Activated naive CD8-positive, alpha-beta T cell treated with anti-CD3 and anti-CD28 coated beads, Interleukin-2, amount 50 U/mL, for 16 hours (primary cell): ENCODE results near the gene GPNMB.

Source experiments
- DNase-seq: peaks from one replicate; pipeline ENCODE4 v3.0.0-alpha.2; 2020; ENCODE audit warnings: low read depth, low spot score

GPNMB gene

DNA sequence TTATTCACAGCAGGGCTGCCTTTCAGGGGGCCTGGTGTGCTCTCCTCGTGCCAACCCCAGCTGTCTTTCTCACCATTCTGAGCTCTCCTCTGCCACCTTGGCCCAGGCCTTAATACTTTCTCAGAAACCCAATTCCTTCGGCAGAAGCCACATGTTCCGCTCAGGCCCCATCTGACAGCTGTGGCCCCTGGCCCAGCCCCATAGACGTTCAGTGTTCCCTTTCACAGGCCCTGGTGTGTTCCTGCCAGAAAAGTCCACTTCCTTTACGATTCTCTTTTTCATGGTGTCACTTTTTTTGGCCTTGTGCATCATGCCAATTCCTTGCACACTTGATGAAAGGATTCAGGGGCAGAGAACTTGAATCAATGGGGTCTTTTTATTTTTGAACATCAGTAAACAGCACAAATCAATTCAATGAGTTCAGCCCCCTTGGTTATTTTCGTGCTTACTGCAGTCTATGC is 15.9 kb upstream of the GPNMB start:
- DNase-seq = no peak

DNA sequence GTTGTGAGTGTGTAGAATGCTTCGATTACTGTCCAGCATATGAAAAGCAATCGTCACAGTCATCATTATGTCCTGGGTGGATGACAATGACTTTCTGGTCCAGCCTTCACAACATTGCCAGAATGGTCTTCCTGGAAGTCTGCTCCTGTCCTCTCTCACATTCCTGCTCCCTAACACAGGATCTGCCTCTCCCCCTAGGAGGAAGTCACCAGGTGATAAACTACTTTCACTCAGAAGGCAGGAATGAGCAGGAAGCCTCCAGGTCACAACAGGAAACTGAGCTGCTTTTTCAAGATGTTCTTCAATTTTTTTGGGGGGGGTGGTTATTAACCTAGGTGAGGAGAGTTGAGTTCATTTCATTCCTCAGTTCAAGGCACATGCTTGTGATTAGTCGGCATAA is 13.6 kb upstream of the GPNMB start:
- DNase-seq = no peak

DNA sequence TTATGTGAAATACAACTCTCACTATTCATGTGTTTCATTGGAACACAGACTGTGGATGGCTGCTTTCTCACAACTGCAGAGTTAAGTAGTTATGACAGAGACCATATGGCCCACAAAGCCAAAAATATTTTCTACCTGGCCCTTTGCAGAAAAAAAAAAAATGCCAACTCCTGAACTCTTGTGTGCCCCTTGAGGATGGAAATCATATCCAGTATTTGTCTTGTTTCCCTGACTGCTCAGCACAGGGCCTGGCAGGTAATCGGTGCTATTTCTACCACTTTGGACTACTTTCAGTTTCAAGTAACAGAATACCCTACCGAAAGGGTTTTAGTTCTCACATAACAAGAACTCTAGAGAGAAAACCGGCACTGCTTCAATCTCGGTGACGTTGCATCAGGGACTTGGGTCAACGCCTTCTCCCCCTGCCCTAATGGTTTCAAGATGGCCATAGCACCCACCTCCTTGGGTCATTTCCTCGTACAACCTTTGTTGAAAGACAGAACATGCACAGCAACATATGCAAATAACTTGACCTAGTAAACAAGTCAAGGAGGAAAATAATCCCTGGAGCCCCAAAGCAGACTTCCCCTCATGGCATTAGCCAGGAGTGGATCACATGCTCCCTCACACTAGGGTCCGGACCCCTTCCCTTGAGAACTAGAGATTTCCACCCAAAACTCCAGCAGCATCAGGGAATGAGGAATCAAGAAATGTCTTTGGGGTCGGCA is 11.8 kb upstream of the GPNMB start:
- DNase-seq = no peak

DNA sequence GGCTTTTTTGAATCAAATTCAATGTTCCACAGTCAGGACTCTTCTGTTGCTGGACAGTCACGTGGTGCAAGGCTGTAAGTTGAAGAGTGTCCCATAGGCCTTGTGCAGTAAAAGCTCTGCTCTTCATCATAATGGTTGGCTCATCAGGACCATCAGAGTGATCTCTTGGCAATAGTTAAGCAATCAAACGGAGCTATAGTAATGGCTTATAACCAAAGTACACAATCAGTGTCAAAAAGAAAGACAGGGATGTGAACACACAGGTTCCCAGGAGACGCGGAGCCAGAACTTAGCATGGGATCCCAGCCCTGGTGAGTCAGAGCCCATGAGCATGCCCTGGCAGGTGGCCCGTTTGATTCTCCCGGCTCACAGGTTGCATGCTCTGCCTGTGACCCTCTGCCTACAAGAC is 10.8 kb upstream of the GPNMB start:
- DNase-seq = no peak

DNA sequence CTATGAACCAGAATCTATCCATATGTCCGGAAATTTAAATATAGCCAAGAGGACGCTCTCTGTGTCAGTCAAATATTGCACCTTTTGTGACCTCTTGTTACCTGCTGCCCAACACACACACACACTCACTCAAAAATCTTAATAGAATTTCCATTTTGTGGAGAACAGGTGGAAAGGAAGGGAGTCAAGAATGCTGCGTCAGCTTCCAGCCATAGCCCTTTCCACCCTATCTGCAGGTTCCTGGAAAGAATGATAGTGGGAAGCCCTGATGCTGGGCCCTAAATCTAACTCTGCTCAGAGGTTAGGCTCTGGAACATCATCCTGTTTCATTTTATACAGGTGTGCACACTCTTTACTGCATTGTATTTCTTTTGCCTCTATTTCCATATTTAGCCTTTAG is 9.6 kb upstream of the GPNMB start:
- no peak for DNase-seq

DNA sequence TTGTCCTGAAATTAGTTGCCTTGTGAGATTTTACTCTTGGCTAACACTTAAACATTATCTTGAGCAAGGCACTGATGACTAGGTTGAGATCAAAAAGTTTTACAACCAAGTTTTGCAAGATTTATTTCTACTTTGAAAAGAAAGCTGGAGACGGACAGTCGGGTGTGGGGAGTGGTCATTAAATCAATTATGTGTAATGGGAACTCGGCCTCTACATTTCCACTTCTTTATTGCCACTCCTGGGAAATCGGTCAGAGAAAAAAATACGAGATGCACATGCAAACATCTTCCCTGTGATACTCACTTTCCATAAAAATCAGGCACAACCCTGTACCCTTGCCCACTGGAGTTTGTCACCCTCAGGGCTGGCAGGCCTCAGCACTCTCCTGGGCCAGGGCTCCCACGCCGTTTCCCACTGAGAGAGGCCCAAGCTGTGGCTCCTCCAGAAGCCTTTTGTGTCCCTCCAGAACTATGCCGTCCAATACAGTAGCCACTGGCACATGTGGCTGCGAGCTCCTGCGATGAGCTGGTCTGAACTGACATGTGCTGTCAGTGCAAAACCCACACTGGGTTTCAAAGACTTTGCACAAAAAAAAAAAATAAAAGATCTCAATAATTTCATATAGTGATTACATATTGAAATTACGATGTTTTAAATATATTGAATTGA is 7.5 kb upstream of the GPNMB start:
- no peak for DNase-seq

DNA sequence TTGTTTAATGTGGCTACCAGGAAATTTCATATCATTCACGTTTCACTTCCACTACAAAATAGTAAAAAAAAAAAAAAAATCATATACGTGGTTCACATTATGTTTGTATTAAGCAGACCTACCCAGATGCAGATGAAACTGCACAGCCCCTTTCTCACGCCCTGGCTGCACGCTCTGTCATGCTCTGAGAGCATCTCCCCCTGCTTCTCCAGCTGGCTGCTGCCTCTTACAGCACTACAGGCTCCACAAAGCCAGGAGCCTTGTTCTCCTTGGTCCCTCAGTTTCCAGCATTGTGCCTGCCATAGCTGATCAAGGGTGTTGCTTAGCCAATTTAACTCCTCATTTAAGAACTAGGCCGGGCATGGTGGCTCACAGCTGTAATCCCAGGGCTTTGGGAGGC is 6.9 kb upstream of the GPNMB start:
- DNase-seq = no peak

DNA sequence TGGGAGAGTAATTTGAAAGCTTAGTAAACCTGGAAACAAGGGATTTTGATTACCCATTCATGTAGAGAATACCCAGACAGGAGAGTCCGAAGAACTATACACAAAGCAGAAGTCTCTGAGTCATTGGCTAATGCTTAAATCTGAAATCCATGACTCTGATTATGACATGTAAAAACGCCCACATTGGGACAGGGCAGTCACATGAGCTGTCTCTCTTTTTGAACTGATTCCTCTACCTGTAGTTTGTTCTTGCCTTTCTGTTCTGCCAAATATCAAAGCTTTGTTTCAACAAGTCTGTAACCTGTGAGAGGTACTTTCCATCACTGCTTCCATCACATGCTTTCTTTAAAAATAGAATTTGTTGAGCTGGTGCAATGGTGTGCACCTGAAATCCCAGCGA is 4.3 kb upstream of the GPNMB start:
- no peak for DNase-seq

DNA sequence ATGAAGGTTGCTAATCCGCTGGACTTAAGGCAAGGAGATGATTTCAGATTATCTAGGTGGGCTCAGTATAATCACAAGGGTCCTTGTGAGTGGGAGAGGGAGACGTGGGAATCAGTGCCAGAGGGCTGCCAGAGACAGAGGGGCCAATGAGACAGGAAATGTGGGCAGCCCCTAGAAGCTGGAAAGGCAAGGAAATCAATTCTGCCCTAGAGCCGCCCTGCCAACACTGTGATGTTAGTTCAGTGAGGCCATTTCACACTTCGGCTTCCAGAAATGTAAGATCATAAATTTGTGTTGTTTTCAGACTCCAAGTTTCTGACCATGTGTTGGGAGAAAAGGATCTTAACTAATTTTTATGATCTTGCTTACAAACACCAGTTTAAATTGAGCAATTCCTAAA is 3.6 kb upstream of the GPNMB start:
- no peak for DNase-seq

DNA sequence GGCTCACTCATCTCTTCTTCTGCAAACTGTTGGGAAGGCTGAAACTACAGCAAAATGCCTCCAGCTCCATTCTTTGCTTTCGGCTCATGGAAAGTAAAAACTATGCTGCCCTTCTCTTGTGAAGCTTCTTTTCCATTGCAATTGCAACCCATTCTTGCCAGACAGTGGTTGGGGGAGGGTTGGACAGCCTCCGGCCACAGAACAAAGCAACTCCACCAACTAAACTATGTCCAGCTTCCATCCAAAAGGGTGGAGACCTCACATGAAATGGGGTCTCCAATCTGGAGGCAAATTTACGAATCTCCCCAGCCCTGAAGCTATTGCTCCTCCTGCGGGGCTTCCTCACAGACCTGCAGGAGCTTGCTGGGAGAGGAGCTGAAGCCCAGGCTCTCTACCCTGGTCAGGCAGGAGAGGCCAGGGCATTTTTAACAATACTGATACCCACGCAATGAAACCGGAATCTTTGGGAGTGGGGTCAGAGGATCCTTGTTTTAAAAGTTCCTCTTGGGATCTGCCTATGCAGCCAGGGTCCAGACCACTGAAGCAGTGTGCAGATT is 549 bp downstream of the GPNMB start:
- no peak for DNase-seq

DNA sequence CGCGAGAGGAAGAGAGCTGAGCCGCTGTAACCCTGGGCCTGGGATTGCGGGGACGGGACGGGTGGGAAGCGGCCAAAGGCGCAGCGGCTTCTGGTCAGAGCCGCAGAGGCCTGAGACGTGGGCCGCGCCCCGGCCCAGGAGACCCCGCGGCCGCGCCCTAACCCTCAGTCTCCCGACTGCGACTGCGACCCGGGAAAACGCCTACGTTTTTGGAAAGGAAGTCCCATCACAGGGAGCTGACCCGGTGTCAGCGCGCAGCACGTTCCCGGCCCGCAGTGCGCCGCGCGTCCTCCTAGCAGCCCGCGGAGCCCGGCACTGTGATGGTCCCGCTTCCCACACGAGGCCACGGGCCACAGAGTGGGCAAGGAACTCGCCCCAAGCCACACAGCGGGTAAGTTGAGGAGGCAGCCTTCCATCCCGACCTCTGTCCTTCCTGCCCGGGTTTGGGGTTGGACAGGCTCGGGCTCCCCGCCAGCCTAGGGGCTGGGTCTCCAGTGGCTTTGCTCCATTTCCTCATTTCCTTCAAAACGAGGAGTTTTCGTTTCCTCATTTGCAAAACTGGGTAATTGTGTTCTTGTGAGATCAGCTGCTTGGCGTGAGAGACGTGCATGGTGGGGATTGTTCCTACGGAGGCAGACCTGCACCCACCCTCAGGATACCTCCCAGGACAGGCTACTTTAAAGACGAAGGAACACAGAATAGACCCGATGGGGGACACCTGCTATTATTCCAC is 1.2 kb downstream of the GPNMB start:
- DNase-seq = no peak

DNA sequence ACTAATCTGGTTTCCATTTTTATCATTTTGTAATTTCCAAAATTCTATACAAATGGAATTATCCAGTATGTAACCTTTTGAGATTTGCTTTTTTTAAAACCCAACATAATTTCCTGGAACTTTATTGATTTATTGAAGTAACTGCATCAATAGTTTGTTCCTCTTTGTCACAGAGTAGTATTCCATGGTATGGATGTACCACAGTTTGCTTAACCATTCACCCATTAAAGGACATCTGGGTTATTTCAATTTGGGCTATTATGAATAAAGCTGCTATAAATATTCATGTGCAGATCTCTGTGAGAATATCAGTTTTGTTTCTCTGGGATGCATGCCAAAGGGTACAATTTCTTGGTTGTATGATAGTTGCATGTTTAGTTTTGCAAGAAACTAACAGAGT is 2.9 kb downstream of the GPNMB start:
- no peak for DNase-seq

DNA sequence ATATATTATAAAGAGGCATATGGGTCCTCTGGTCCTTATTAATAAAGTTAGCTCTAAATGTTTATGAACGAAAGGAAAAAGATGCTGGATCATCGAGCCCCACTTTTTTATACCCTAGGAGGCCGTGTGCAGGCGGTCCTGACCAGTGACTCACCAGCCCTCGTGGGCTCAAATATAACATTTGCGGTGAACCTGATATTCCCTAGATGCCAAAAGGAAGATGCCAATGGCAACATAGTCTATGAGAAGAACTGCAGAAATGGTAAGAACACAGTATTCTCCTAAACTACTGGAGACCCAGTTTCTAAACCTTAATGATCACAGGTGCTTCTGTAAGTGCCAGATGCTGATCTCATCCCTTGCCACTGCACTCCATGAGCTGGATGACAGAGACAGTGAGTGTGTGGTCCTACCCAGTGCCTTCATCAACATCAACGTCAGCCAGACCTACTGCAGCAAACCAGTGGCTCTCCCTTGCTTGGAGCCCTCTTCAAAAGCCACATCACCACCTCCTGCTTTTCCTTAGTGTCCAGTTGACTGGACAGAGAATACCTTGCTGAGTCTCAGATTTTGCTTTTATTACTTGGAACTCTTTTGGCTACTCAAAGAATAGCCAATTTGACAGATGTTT is 7.6 kb downstream of the GPNMB start:
- no peak for DNase-seq

DNA sequence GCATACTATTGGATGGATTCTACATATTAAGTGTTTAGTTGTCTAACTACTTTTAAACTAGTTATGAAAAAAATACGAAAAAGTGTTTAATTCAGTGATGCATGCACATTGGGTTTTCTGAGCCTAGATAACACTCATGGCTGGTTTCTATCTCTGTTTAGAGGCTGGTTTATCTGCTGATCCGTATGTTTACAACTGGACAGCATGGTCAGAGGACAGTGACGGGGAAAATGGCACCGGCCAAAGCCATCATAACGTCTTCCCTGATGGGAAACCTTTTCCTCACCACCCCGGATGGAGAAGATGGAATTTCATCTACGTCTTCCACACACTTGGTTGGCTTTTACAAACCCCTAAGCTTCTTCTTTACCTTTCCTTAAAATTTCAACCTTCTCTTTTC is 10.2 kb downstream of the GPNMB start:
- DNase-seq = no peak

DNA sequence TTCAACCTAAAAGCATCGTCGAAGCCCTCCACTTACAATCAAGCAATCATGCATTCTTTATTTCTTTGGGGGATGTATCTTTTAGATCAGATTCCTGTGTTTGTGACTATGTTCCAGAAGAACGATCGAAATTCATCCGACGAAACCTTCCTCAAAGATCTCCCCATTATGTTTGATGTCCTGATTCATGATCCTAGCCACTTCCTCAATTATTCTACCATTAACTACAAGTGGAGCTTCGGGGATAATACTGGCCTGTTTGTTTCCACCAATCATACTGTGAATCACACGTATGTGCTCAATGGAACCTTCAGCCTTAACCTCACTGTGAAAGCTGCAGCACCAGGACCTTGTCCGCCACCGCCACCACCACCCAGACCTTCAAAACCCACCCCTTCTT is 13.8 kb downstream of the GPNMB start:
- no peak for DNase-seq

DNA sequence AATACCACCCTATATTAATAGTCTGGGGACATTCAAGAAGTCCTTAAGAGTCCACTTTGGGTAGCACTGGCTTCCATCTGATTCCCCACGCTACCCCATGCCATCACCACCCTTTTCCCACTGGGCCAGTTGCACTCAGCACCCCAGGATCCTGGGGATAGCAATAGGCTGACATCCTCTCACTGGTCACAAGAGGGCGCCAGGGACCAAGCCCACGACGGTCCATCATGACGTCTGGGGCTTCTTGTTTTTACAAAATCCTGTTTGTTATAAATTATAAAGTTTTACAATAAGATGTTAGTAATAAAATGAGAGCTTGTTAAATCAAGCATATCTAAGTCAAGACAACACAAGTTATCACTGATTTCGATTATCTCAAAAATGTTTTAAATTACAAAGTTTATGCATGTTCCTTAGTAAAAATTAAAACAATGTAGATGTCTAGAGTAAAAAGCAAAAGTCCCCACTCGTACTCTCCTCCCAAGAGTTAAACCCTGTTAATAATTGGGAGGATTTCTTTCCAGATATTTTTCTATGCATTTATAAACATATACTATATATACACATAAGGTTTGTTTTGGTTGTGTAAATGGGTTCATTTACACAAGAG is 15.4 kb downstream of the GPNMB start:
- DNase-seq = peak; percentile 17

DNA sequence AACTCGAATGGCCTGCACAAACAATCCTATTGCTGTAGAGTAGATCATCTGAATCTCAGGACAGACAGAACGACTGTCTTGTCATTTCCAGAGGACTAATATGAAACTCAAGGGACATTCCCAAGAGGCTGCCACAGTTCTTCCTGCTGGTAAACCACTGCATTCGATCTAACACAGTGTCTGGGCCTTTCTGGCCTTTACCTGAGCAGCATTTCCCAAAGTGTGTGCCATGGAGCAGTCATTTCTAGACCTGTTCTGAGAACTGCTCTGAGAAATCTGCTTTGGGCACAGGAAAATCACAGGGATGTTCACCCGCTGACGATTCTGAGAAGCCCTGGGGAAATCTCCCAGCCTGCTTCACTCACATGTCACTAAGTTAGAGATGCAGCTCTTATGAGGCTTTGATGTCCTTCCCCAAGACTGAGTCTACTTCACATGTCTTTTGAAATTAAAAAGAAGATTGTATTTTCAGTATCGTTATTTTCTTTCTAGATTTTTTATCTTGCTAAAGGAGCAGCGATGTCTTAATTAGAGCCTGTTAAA is 18.4 kb downstream of the GPNMB start:
- no peak for DNase-seq

DNA sequence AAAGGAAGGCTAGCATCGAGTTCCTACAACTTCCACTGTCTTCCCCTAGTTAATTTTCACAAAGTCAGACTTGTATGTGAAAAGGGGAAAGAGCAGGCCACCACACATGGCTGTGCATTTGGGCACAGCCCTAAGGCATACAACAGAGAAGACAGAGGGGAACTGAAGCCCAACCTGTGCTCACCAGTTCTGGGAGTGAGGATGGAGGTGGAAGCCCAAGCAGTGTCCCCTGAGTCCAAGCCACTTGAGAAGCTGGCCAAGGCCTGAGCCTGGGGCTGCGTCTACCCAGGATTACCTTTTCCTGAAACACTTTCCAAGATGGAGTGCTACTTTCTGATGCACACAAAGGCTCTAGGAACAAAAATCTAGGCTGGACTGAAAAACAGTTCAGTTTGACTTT is 20.3 kb downstream of the GPNMB start:
- no peak for DNase-seq

DNA sequence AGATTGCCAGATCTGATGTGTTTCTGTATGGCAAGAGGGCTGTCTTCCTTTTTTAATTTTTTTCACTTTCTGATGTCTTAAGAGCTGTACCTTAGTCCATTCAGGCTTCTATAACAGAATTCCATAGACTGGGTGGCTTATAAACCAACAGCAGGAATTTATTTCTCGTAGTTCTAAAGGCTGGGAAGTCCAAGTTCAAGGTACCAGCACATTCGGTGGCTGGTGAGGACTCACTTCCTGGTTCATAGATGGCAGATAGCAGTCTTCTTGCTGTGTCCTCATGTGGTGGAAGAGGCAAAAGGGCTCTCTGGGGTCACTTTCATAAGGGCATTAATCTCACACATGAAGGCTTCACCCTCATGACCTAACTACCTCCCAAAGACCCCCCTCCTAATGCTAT is 20.8 kb downstream of the GPNMB start:
- DNase-seq = no peak

DNA sequence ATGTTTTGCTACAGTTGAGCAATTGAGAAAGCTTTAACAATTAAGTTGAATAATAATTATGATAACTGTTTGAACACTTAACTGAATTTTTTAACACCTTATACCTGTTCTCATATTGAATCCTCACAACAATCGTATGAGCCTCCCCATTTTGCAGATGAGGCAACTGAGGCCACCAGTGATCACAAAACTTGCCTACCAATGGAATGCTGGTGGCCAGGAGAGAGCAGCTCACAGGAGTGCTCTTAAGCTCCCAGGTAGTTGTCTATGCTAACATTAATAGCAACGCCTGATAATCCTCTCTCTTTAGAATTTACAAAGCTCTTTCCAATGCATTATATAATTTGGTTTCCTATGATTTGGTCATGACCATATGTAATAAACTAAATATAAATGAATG is 21.6 kb downstream of the GPNMB start:
- DNase-seq = no peak

DNA sequence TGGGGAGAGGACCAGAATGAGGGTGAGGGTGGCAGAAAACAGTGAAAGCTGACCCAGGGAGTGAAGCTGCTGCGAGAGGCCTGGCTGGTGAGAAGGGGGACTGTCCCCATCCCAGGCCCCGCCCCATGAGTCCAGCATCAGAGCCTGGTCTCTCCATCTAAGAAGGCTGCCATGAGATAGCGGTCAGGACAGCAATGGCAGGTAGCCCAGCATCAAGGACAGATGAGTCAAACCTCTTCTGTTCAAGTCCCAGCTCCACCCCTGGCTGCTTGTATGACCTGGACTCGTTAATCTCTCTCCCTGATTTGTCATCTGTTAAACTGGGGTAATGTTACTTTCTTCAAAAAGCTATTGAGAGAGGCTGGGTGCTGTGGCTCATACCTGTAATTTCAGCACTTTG is 22.2 kb downstream of the GPNMB start:
- DNase-seq = no peak
